HG02623 (cell line): ENCODE data around the gene MMAB.

Experiments used
- ATAC-seq: cut with Tn5 transposase; IDR thresholded peaks from one replicate; pipeline ENCODE4 v1.9.1; 2021; ENCODE audit warnings: moderate library complexity; ENCODE audit not compliant: unreplicated experiment

The MMAB gene

GRCh38 chr12:109560867-109561710, 12.2 kb downstream of the MMAB start:
- ATAC-seq: no peak

GRCh38 chr12:109559601-109560000, 13.7 kb downstream of the MMAB start:
- no peak for ATAC-seq

GRCh38 chr12:109559200-109559505, 14.2 kb downstream of the MMAB start:
- no peak for ATAC-seq

GRCh38 chr12:109558374-109559199, 14.7 kb downstream of the MMAB start:
- no peak for ATAC-seq

GRCh38 chr12:109557805-109558204, 15.5 kb downstream of the MMAB start:
- no peak for ATAC-seq

- ATAC-seq: no peak
Measured at GRCh38 chr12:109557200-109557599, 16.1 kb downstream of the MMAB start.

GRCh38 chr12:109555431-109556315, 17.6 kb downstream of the MMAB start:
- ATAC-seq: no peak

- ATAC-seq: no peak
Measured at GRCh38 chr12:109554761-109555160, 18.5 kb downstream of the MMAB start.

- ATAC-seq: no peak
Measured at GRCh38 chr12:109553906-109554500, 19.3 kb downstream of the MMAB start.

GRCh38 chr12:109553483-109553882, 19.8 kb downstream of the MMAB start:
- no peak for ATAC-seq

GRCh38 chr12:109552971-109553370, 20.3 kb downstream of the MMAB start:
- no peak for ATAC-seq

- ATAC-seq: no peak
Measured at GRCh38 chr12:109551108-109551507, 22.2 kb downstream of the MMAB start.

- ATAC-seq: no peak
Measured at GRCh38 chr12:109550281-109550680, 23.0 kb downstream of the MMAB start.

GRCh38 chr12:109549613-109550270, 23.6 kb downstream of the MMAB start:
- ATAC-seq: no peak

GRCh38 chr12:109548258-109548657, 25.0 kb downstream of the MMAB start:
- ATAC-seq: no peak

GRCh38 chr12:109547286-109547685, 26.0 kb downstream of the MMAB start:
- ATAC-seq: no peak

GRCh38 chr12:109545826-109546225, 27.5 kb downstream of the MMAB start:
- no peak for ATAC-seq

GRCh38 chr12:109544955-109545531, 28.3 kb downstream of the MMAB start:
- no peak for ATAC-seq

- ATAC-seq: no peak
Measured at GRCh38 chr12:109542876-109543275, 30.4 kb downstream of the MMAB start.

GRCh38 chr12:109542014-109542413, 31.3 kb downstream of the MMAB start:
- no peak for ATAC-seq
